ENCODE data around the gene PTPN1. TPM values are rescaled to one million over a fixed set of nuclear protein-coding genes. Genes with fewer than 3 reads are reported as not detected.

PTPN1 gene
- total and polyA plus RNA-seq, 2 donors (not counting 3 experiments of a cell fraction or from before 2014, with no cell fraction given) = 41.1 to 64.3 TPM

DNA sequence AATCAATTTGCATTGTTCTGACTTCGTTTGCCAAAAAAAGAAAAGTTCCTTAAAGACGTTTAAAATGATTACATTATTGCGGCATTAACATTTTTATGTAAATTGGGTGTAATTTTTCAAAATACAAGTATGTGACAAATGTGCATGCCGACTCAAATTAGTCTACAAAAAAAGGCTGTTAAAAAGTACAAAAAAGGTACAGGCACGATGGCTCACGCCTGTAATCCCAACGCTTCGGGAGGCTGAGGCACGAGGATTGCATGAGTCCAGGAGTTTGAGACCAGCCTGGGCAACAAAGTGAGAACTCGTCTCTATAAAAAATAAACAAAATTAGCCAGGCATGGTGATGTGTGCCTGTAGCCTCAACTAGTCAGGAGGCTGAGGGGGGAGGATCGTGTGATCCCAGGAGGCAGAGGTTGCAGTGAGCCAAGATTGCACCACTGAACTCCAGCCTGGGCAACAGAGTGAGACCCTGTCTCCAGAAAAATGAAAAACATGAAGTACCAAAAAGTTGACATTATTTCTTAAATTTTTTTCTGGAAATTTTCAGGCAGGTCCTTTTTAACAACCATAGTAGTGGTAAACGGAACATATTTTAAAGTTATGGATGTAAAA is 90.2 kb downstream of the PTPN1 start:
- Histone ChIP-seq H3K9me3 (replicated peaks; ENCODE audit: control insufficient read depth, insufficient read depth, low read length) (no peaks in the 10 kb centered on the region), H3K27ac (ENCODE audit: insufficient read depth, low read depth, low read length) (no peak overlapping the region), H3K36me3 (ENCODE audit: control insufficient read depth in 2 of 2, extremely low read depth in 1 of 2, insufficient read depth in 2 of 2, low read length in 2 of 2) (no peaks in the 10 kb centered on the region), H3K4me1 (ENCODE audit: control insufficient read depth, extremely low read depth, insufficient read depth, low read length) (no peaks in the 10 kb centered on the region), H3K9ac (replicated peaks; ENCODE audit: extremely low read depth, insufficient read depth, low read length) (no peak overlapping the region), H3K4me2 (ENCODE audit: insufficient read depth, low read length) (no peak overlapping the region), H3K79me2 (ENCODE audit: control insufficient read depth, insufficient read depth, low read length) (no peaks in the 10 kb centered on the region), H3K4me3 (replicated peaks in 1 of 3; ENCODE audit: insufficient read depth in 1 of 3, low read depth in 1 of 3, low read length in 3 of 3) (no peak overlapping the region), H2AFZ (ENCODE audit: low read depth, low read length) (no peak overlapping the region), H3K9me1 (replicated peaks; ENCODE audit: control insufficient read depth, extremely low read depth, insufficient read depth, low read length) (no peaks in the 10 kb centered on the region), H3K27me3 (ENCODE audit: control insufficient read depth in 2 of 2, insufficient read depth in 2 of 2, low read length in 2 of 2) (peaks cover 0 to 2% of the 10 kb centered on the region in 2 experiments), H4K20me1 (replicated peaks; ENCODE audit: control insufficient read depth, extremely low read depth, insufficient read depth, low read length) (no peaks in the 10 kb centered on the region)
- TF ChIP-seq, protein P1, sequence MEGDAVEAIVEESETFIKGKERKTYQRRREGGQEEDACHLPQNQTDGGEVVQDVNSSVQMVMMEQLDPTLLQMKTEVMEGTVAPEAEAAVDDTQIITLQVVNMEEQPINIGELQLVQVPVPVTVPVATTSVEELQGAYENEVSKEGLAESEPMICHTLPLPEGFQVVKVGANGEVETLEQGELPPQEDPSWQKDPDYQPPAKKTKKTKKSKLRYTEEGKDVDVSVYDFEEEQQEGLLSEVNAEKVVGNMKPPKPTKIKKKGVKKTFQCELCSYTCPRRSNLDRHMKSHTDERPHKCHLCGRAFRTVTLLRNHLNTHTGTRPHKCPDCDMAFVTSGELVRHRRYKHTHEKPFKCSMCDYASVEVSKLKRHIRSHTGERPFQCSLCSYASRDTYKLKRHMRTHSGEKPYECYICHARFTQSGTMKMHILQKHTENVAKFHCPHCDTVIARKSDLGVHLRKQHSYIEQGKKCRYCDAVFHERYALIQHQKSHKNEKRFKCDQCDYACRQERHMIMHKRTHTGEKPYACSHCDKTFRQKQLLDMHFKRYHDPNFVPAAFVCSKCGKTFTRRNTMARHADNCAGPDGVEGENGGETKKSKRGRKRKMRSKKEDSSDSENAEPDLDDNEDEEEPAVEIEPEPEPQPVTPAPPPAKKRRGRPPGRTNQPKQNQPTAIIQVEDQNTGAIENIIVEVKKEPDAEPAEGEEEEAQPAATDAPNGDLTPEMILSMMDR (IDR thresholded peaks at IDR 0.05; ENCODE audit: extremely low read depth in 1 of 2, insufficient read depth in 1 of 2, low read depth in 1 of 2, low read length in 2 of 2) = no peak
- TF ChIP-seq JUN (IDR thresholded peaks at IDR 0.05; ENCODE audit: borderline replicate concordance, insufficient read depth, insufficient read length, low read depth) (no peak), EZH2 (IDR thresholded peaks at IDR 0.05; ENCODE audit: borderline replicate concordance, low read depth, low read length, severe bottlenecking) (no peak), POLR2AphosphoS5 (IDR thresholded peaks at IDR 0.05; ENCODE audit: insufficient read depth, low read depth, low read length) (no peak), MYC (IDR thresholded peaks at IDR 0.05; ENCODE audit: low read depth, low read length) (no peak), GATA2 (IDR thresholded peaks at IDR 0.05; ENCODE audit: insufficient read depth, insufficient read length, low read depth, low read length) (no peak), FOS (IDR thresholded peaks at IDR 0.05; ENCODE audit: borderline replicate concordance, insufficient read depth, low read length) (no peak), POLR2A (IDR thresholded peaks at IDR 0.05; ENCODE audit: low read depth, low read length) (no peak)
- TF ChIP-seq, protein P2, sequence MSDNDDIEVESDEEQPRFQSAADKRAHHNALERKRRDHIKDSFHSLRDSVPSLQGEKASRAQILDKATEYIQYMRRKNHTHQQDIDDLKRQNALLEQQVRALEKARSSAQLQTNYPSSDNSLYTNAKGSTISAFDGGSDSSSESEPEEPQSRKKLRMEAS (IDR thresholded peaks at IDR 0.05; ENCODE audit: insufficient read depth, insufficient read length) = no peak
- intact Hi-C loops (cut with micrococcal nuclease) = no loop called here
- dilution Hi-C loops (cut with MboI; ENCODE audit: extremely low pct_ligation_motif_present, low sequenced_read_pairs) = no loop called here
- CTCF ChIA-PET = no interaction called here
- BruUV-seq (replicated peaks) = no TSS peak
- FAIRE-seq (no peak), DNase-seq (ENCODE audit: low read depth, low spot score) (no peak)
- POLR2A ChIA-PET = no interaction called here

All from endothelial cell of umbilical vein (primary cell).